Tibial nerve (tissue), 4 donors: ENCODE measurements around the gene ITFG1. TPM values are rescaled to one million over a fixed set of nuclear protein-coding genes. Genes with fewer than 3 reads are reported as not detected.
"Not testable (repeated sequence)": the region's sequence is repeated elsewhere in the genome, so short reads cannot be mapped to it uniquely, and the experiment has no call there.

Source experiments
- DNase-seq, 2 donors: peaks; one replicate each; pipeline ENCODE4 v3.0.0-alpha.2; 2019; ENCODE audit warnings: low spot score in 2 of 2
- H3K27ac ChIP-seq, 4 donors: fragments of 200-600 bp; sonication (generic) in 3 of 4; one replicate each; pipeline ENCODE4 v1.5.1; 2017 to 2019; ENCODE audit warnings: mild to moderate bottlenecking in 1 of 4
- H3K27me3 ChIP-seq, 2 donors: fragments of 200-600 bp; sonication (generic) in 1 of 2; one replicate each; pipeline versions ENCODE4 v1.5.1 to v1.6.0; 2017 to 2019
- H3K36me3 ChIP-seq, 3 donors: fragments of 200-600 bp; sonication (generic); one replicate each; pipeline ENCODE4 v1.5.1; 2018 to 2019
- H3K4me1 ChIP-seq, 4 donors: fragments of 200-600 bp; sonication (generic) in 3 of 4; one replicate each; pipeline ENCODE4 v1.5.1; 2017 to 2019
- H3K4me3 ChIP-seq, 4 donors: fragments of 200-600 bp; sonication (generic) in 3 of 4; one replicate each; pipeline ENCODE4 v1.5.1; 2017 to 2019; ENCODE audit warnings: mild to moderate bottlenecking in 1 of 4, moderate library complexity in 1 of 4
- H3K9me3 ChIP-seq, 4 donors: fragments of 200-600 bp; sonication (generic) in 3 of 4; one replicate each; pipeline ENCODE4 v1.5.1; 2017 to 2019
- CTCF ChIP-seq, 5 experiments: fragments of 200-600 bp in 3 of 5; fragments of 450-650 bp in 2 of 5; sonication (generic) in 3 of 5; IDR thresholded peaks; one replicate each; pipeline ENCODE4 v1.5.1; 2016 to 2019; ENCODE audit warnings: antibody characterized with exemption in 5 of 5, mild to moderate bottlenecking in 3 of 5, moderate library complexity in 2 of 5
- EP300 ChIP-seq, 2 donors: sonication (generic); formaldehyde crosslinking; IDR thresholded peaks; one replicate each; pipeline ENCODE4 v1.6.1; 2017; ENCODE audit warnings: antibody characterized with exemption in 2 of 2, mild to moderate bottlenecking in 1 of 2
- POLR2A ChIP-seq, 2 donors: fragments of 450-650 bp; IDR thresholded peaks; one replicate each; pipeline ENCODE4 v1.6.1; 2017; ENCODE audit warnings: antibody characterized with exemption in 2 of 2, mild to moderate bottlenecking in 2 of 2, moderate library complexity in 2 of 2
- WGBS, 2 donors: methylation state at CpG; one replicate each; pipeline ENCODE4 v1.1.5; 2018; 5-methylcytosine and 5-hydroxymethylcytosine counted together
- total RNA-seq, 4 donors: library from RNA; depleted of rRNA; stranded (reverse); fragments of >200 nt; gene quantifications; one replicate each; pipeline ENCODE4 v1.1.0, GENCODE V29; 2016

ITFG1 gene
- total RNA-seq, 4 donors from 2014 or later, result 36.6 to 52.1 (median 40.9) TPM

- no peak overlapping the region for H3K4me3 ChIP-seq
- peaks cover 0 to 77% (median 0%) of the 10 kb centered on the region in 3 donors for H3K36me3 ChIP-seq
- DNase-seq, result no peak
- no peaks in the 10 kb centered on the region for H3K27me3 ChIP-seq
- WGBS, 2 donors, result 89 to 95% methylated on average over 3 of the region's 3 CpGs
- no peak for TF ChIP-seq POLR2A (IDR thresholded peaks at IDR 0.05)
- TF ChIP-seq CTCF (IDR thresholded peaks at IDR 0.05), result no peak
- no peak for TF ChIP-seq EP300 (IDR thresholded peaks at IDR 0.05)
- H3K9me3 ChIP-seq, result peaks cover 0 to 15% (median 0%) of the 10 kb centered on the region in 4 donors
- no peaks in the 10 kb centered on the region for H3K4me1 ChIP-seq
- H3K27ac ChIP-seq, result no peak overlapping the region
Measured at GRCh38 chr16:47156680-47157215, 304.1 kb downstream of the ITFG1 start.

- H3K4me3 ChIP-seq, H3K27me3 ChIP-seq, H3K4me1 ChIP-seq, DNase-seq, H3K27ac ChIP-seq: not testable (repeated sequence)
- WGBS, 2 donors, result 96 to 100% methylated on average over 9 of the region's 9 CpGs
- Histone ChIP-seq H3K9me3 (peaks cover 0 to 15% (median 0%) of the 10 kb centered on the region in 4 donors), H3K36me3 (peaks cover 0 to 62% (median 0%) of the 10 kb centered on the region in 3 donors)
Measured at GRCh38 chr16:47152501-47152900, 308.4 kb downstream of the ITFG1 start.

GRCh38 chr16:47150067-47150466, 310.8 kb downstream of the ITFG1 start:
- Histone ChIP-seq H3K36me3 (peaks cover 0 to 37% (median 0%) of the 10 kb centered on the region in 3 donors), H3K4me3 (no peak overlapping the region), H3K4me1 (no peaks in the 10 kb centered on the region), H3K9me3 (peaks cover 0 to 15% (median 0%) of the 10 kb centered on the region in 4 donors), H3K27me3 (no peaks in the 10 kb centered on the region), H3K27ac (no peak overlapping the region)
- DNase-seq, result no peak
- WGBS, 2 donors, result 96 to 100% methylated on average over 3 of the region's 3 CpGs
- TF ChIP-seq CTCF (IDR thresholded peaks at IDR 0.05) (no peak), POLR2A (IDR thresholded peaks at IDR 0.05) (no peak), EP300 (IDR thresholded peaks at IDR 0.05) (no peak)

GRCh38 chr16:47144559-47144877, 316.3 kb downstream of the ITFG1 start:
- whole genome bisulfite sequencing, 2 donors, result 15 to 24% methylated on average over 9 to 10 of the region's 10 CpGs
- peak overlapping the region; percentile 21 to 59 (median 34) for H3K4me3 ChIP-seq
- H3K4me1 ChIP-seq, result peaks cover 0 to 30% (median 2%) of the 10 kb centered on the region in 4 donors
- no peak for DNase-seq
- no peak overlapping the region for H3K27ac ChIP-seq
- no peaks in the 10 kb centered on the region for H3K9me3 ChIP-seq
- H3K36me3 ChIP-seq, result no peaks in the 10 kb centered on the region
- TF ChIP-seq CTCF (IDR thresholded peaks at IDR 0.05) (peak in 1 of 5 experiments; percentile 3), EP300 (IDR thresholded peaks at IDR 0.05) (no peak), POLR2A (IDR thresholded peaks at IDR 0.05) (no peak)
- H3K27me3 ChIP-seq, result peaks cover 0 to 4% of the 10 kb centered on the region in 2 donors

- no peaks in the 10 kb centered on the region for H3K36me3 ChIP-seq
- 2 to 7% methylated on average over 12 to 44 of the region's 130 CpGs for WGBS, 2 donors
- DNase-seq, result no peak
Measured at GRCh38 chr16:47143677-47144558, 316.9 kb downstream of the ITFG1 start, which contains the start of gene NETO2. Gene NETO2, minus strand, starts transcription at chr16:47143945. Its CDS starts 333 bp downstream, at chr16:47143612.

More at GRCh38 chr16:47143677-47144558, 316.9 kb downstream of the ITFG1 start, which contains the start of gene NETO2:
- peaks cover 0 to 30% (median 2%) of the 10 kb centered on the region in 4 donors for H3K4me1 ChIP-seq
- H3K27me3 ChIP-seq, result peaks cover 0 to 4% of the 10 kb centered on the region in 2 donors
- H3K4me3 ChIP-seq, result peak within 1 kb of the TSS; percentile 29 to 59 (median 50)
- H3K27ac ChIP-seq, result peak within 1 kb of the TSS in 2 of 4 donors; percentile 46 to 58
- no peaks in the 10 kb centered on the region for H3K9me3 ChIP-seq
- TF ChIP-seq POLR2A (IDR thresholded peaks at IDR 0.05) (peak in 1 of 2 donors; percentile 37), CTCF (IDR thresholded peaks at IDR 0.05) (peak; percentile 21 to 50 (median 38)), EP300 (IDR thresholded peaks at IDR 0.05) (no peak)
